A673 (cell line): ENCODE measurements around the gene DHRSX. TPM values are rescaled to one million over a fixed set of nuclear protein-coding genes. Genes with fewer than 3 reads are reported as not detected.

Source experiments
- Bru-seq: library from RNA; stranded (reverse); fragments of 400-500 nt; gene quantifications from one replicate; lab custom pipeline; 2021; lab: Mats Ljungman, UMichigan
- BruChase-seq, 2 experiments: library from RNA; stranded (reverse); fragments of 400-500 nt; gene quantifications; one replicate each; lab custom pipeline; 2021; lab: Mats Ljungman, UMichigan
- BruUV-seq: library from RNA; stranded (reverse); fragments of 400-500 nt; replicated peaks from 2 replicates; lab custom pipeline; 2021; lab: Mats Ljungman, UMichigan
- CTCF ChIA-PET: fragments of 300-600 bp; sonication (Branson Sonifier 250); formaldehyde crosslinking; loops from one replicate; lab custom pipeline; 2022; ENCODE audit warnings: antibody characterized with exemption; lab: Charles Lee
- POLR2A ChIA-PET: fragments of 300-600 bp; sonication (Branson Sonifier 250); formaldehyde crosslinking; loops from one replicate; lab custom pipeline; 2022; ENCODE audit warnings: antibody characterized with exemption; ENCODE audit not compliant: low non-redundant PET; lab: Charles Lee
- DNase-seq: peaks from one replicate; pipeline ENCODE4 v3.0.0-alpha.2; 2015; ENCODE audit warnings: low spot score
- H3K27ac ChIP-seq: fragments of 200-600 bp; sonication (generic); 2 replicates; pipeline ENCODE4 v1.5.1; 2016; ENCODE audit warnings: mixed run types, low read depth, mild to moderate bottlenecking, mixed read lengths, antibody characterized with exemption, low read length; ENCODE audit not compliant: poor library complexity, severe bottlenecking
- H3K27me3 ChIP-seq: fragments of 200-600 bp; sonication (generic); replicated peaks from 2 replicates; pipeline ENCODE4 v1.6.1; 2017; ENCODE audit warnings: mixed run types, low read depth, mild to moderate bottlenecking, mixed read lengths, antibody characterized with exemption, low read length; ENCODE audit not compliant: insufficient read depth, poor library complexity
- H3K36me3 ChIP-seq: fragments of 200-600 bp; sonication (generic); 2 replicates; pipeline ENCODE4 v1.6.1; 2016; ENCODE audit warnings: mixed run types, mild to moderate bottlenecking, mixed read lengths, antibody characterized with exemption, low read length; ENCODE audit not compliant: insufficient read depth, poor library complexity, severe bottlenecking
- H3K4me1 ChIP-seq: fragments of 200-600 bp; sonication (generic); 2 replicates; pipeline ENCODE4 v1.6.1; 2017; ENCODE audit warnings: mixed run types, mild to moderate bottlenecking, mixed read lengths, antibody characterized with exemption, low read length; ENCODE audit not compliant: insufficient read depth, poor library complexity, severe bottlenecking
- H3K4me3 ChIP-seq: fragments of 200-600 bp; sonication (generic); 2 replicates; pipeline ENCODE4 v1.5.1; 2016; ENCODE audit warnings: low read depth, mixed run types, mild to moderate bottlenecking, mixed read lengths, low read length; ENCODE audit not compliant: poor library complexity, severe bottlenecking
- H3K9me3 ChIP-seq: fragments of 200-600 bp; sonication (generic); 2 replicates; pipeline ENCODE4 v1.6.1; 2016; ENCODE audit warnings: mixed run types, low read depth, mild to moderate bottlenecking, mixed read lengths, antibody characterized with exemption, low read length; ENCODE audit not compliant: poor library complexity, severe bottlenecking
- EZH2 ChIP-seq: fragments of 200-600 bp; sonication (generic); IDR thresholded peaks from 2 replicates; pipeline ENCODE4 v1.6.1; 2017; ENCODE audit warnings: borderline replicate concordance, low read depth, mild to moderate bottlenecking, mixed read lengths, antibody characterized with exemption, low read length; ENCODE audit not compliant: poor library complexity, severe bottlenecking
- intact Hi-C: fragments of 100-400 bp; cut with micrococcal nuclease; formaldehyde crosslinking; loops from one replicate; pipeline ENCODE4 v1.10.0; 2022; ENCODE audit not compliant: unreplicated experiment
- long read RNA-seq: library from polyadenylated mRNA; stranded (forward); transcript quantifications from one replicate; pipeline ENCODE4 v2.0.0, GENCODE V29; 2022
- total RNA-seq: library from RNA; stranded (reverse); gene quantifications from 2 replicates; pipeline ENCODE4 v1.2.3, GENCODE V29; 2021
- TF ChIP-seq, protein P1 (sequence below): fragments of 300-800, 200-600 bp; sonication (generic); conservative IDR thresholded peaks from 2 replicates; pipeline ENCODE4 v1.5.1; 2017; ENCODE audit warnings: low read depth, mild to moderate bottlenecking, antibody characterized with exemption, low read length, moderate library complexity, mixed read lengths

DHRSX gene, protein sequence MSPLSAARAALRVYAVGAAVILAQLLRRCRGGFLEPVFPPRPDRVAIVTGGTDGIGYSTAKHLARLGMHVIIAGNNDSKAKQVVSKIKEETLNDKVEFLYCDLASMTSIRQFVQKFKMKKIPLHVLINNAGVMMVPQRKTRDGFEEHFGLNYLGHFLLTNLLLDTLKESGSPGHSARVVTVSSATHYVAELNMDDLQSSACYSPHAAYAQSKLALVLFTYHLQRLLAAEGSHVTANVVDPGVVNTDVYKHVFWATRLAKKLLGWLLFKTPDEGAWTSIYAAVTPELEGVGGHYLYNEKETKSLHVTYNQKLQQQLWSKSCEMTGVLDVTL
- 28.1 and 30.2 TPM in 2 replicates for total RNA-seq
- percentile 65 among the genes with signal in this experiment for Bru-seq, nascent RNA
- BruChase-seq, experiment 1, labeled RNA remaining after a 2-hour chase = percentile 64 among the genes with signal in this experiment
- percentile 80 among the genes with signal in this experiment for BruChase-seq, experiment 2, labeled RNA remaining after a 6-hour chase
- long read RNA-seq, transcript DHRSX-201 (7 exons, 2,571 nt) = major isoform, 36 of 75 reads
- long read RNA-seq, partial matches to known transcripts = 4 of 75 reads
- long read RNA-seq, other reads (novel, unspliced or antisense) = 35 of 75 reads

DNA sequence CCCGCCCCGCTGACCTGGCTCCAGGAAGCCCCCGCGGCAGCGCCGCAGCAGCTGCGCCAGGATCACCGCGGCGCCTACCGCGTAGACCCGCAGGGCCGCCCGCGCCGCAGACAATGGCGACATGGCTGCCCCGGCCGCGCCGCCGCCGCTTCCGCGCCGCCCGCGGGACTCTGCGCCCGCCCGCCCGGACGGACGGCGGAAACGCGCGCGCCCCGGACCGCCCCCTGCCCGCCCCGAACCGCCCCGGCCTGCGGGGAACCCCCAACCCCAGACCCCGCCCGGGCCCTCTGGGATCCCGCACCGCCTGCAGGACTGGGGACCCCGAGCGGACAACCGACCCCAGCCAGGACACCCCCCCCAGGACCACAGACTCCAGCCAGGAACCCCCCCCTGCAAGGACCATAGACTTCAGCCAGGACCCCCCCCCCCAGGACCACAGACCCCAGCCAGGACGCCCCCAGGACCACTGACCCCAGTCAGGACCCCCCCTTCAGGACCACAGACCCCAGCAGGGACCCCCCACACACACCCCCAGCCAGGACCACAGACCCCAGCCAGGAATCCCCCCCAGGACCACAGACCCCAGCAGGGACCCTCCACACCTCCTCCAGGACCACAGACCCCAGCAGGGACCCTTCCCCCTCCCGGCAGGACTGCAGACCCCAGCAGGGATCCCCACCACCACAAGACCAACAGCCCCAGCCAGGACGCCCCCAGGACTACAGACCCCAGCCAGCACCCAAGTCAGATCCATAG lies at the start of gene DHRSX, which contains the start of gene ZBED1:
TSS of gene DHRSX (minus strand) at position 174 of the 756 bp plus-strand sequence. CDS start at position 123, 51 bp downstream.
TSS of gene ZBED1 (minus strand) at position 174 of the 756 bp plus-strand sequence. CDS start 10,257 bp downstream, outside the sequence.
- Histone ChIP-seq H3K9me3 (no peaks in the 10 kb centered on the region), H3K36me3 (peaks cover 2% of the 10 kb centered on the region), H3K4me1 (peaks cover 28% of the 10 kb centered on the region), H3K27me3 (no peaks in the 10 kb centered on the region), H3K27ac (peak within 1 kb of the TSS; percentile 93), H3K4me3 (peak within 1 kb of the TSS; percentile 99)
- intact Hi-C loops = loop anchor here (10.0 kb wide), 1 partner anchor 74 kb away; no protein-coding TSS in a partner anchor
- peak; percentile 48 for DNase-seq
- ChIA-PET CTCF (no interaction called here), POLR2A (no interaction called here)
- no TSS peak for BruUV-seq
- TF ChIP-seq, protein P1, sequence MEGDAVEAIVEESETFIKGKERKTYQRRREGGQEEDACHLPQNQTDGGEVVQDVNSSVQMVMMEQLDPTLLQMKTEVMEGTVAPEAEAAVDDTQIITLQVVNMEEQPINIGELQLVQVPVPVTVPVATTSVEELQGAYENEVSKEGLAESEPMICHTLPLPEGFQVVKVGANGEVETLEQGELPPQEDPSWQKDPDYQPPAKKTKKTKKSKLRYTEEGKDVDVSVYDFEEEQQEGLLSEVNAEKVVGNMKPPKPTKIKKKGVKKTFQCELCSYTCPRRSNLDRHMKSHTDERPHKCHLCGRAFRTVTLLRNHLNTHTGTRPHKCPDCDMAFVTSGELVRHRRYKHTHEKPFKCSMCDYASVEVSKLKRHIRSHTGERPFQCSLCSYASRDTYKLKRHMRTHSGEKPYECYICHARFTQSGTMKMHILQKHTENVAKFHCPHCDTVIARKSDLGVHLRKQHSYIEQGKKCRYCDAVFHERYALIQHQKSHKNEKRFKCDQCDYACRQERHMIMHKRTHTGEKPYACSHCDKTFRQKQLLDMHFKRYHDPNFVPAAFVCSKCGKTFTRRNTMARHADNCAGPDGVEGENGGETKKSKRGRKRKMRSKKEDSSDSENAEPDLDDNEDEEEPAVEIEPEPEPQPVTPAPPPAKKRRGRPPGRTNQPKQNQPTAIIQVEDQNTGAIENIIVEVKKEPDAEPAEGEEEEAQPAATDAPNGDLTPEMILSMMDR = no peak
- TF ChIP-seq EZH2 = no peak

DNA sequence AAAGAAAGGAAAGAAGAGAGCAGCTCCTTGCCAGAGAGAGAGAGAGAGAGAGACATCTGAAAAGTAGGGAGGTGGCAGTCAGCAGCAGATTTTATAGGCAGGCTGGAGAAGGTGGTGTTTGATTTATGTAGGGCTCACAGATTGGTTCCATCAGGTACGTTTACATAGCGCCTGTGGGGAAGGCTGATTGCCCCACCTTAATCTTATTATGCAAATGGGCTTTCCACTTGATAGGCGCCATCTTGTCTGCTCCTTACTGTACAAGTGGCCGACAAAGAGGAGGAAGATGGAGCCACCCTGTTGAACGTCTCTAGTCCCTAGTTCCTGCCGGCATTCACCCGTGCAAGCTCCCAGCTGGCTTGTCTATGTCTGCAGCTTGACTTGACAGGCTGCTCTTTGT lies 49.1 kb upstream of the DHRSX start:
- H3K27me3 ChIP-seq = no peaks in the 10 kb centered on the region
- intact Hi-C loops = no loop called here
- no TSS peak for BruUV-seq
- no peak overlapping the region for H3K4me3 ChIP-seq
- TF ChIP-seq EZH2 = no peak
- TF ChIP-seq, protein P1 = no peak
- H3K27ac ChIP-seq = no peak overlapping the region
- peaks cover 7% of the 10 kb centered on the region for H3K4me1 ChIP-seq
- ChIA-PET CTCF (no interaction called here), POLR2A (no interaction called here)
- no peaks in the 10 kb centered on the region for H3K9me3 ChIP-seq
- peak; percentile 20 for DNase-seq
- no peaks in the 10 kb centered on the region for H3K36me3 ChIP-seq

DNA sequence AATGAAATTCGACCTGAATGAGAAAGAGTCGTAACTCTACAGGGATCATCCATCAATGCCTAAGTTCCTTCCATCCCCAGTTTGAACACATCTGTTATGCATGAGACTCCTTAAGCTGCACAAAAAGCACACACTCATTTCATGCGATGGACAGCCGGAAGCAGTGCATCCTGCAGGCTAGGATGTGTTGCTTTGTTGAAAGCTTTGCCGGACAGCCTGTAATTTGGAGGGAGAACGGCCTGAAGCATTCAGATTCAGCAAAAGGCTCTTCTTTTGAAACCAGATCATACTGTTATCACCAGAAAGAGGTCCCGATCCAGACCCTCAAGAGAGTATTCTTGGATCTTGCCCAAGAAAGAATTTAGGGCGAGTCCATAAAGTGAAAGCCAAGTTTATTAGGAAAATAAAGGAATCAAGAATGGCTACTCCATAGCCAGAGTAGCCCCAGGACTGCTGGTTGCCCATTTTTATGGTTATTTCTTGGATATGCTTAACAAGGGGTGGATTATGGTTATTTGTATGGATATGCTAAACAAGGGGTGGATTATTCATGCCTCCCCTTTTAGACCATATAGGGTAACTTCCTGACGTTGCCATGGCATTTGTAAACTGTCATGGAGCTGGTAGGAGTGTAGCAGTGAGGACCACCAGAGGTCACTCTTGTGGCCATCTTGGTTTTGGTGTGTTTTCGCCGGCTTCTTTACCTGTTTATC lies 48.1 kb upstream of the DHRSX start:
- Histone ChIP-seq H3K27ac (no peak overlapping the region), H3K9me3 (no peaks in the 10 kb centered on the region), H3K36me3 (no peaks in the 10 kb centered on the region), H3K4me1 (peaks cover 7% of the 10 kb centered on the region), H3K27me3 (no peaks in the 10 kb centered on the region), H3K4me3 (no peak overlapping the region)
- intact Hi-C loops = no loop called here
- ChIA-PET CTCF (no interaction called here), POLR2A (no interaction called here)
- DNase-seq = no peak
- no peak for TF ChIP-seq EZH2
- TF ChIP-seq, protein P1 = no peak
- BruUV-seq = no TSS peak
